Natural killer cell (primary cell): ENCODE measurements around the gene GSG1L. TPM values are rescaled to one million over a fixed set of nuclear protein-coding genes. Genes with fewer than 3 reads are reported as not detected.

Experiments
- ATAC-seq, 3 donors: fragments of 150-1000 bp in 2 of 3; fragments of 200-7000 bp in 1 of 3; cut with Tn5 transposase; 1 replicate in 1 of 3; 2 replicates in 2 of 3; pipeline ENCODE4 v1.10.0; 2021; ENCODE audit warnings: mild to moderate bottlenecking in 2 of 3, moderate library complexity in 2 of 3
- DNase-seq, 2 donors: peaks; one replicate each; pipeline versions ENCODE4 v3.0.0 to v3.0.0-alpha.2; 2013 to 2021; ENCODE audit warnings: mixed read lengths in 1 of 2
- H3K27ac ChIP-seq: one replicate; pipeline ENCODE4 v1.5.1; 2013; ENCODE audit warnings: mild to moderate bottlenecking, low read length
- H3K27me3 ChIP-seq: one replicate; pipeline ENCODE4 v1.6.1; 2013; ENCODE audit warnings: low read length; ENCODE audit not compliant: control insufficient read depth, insufficient read depth
- H3K36me3 ChIP-seq: one replicate; pipeline ENCODE4 v1.6.1; 2013; ENCODE audit warnings: low read length; ENCODE audit not compliant: control insufficient read depth, insufficient read depth
- H3K4me1 ChIP-seq: one replicate; pipeline ENCODE4 v1.6.1; 2013; ENCODE audit warnings: low read length; ENCODE audit not compliant: control insufficient read depth, insufficient read depth
- H3K4me3 ChIP-seq: one replicate; pipeline ENCODE4 v1.5.1; 2013; ENCODE audit warnings: low read length
- H3K9me3 ChIP-seq: one replicate; pipeline ENCODE4 v1.6.1; 2013; ENCODE audit warnings: low read length; ENCODE audit not compliant: control insufficient read depth, insufficient read depth
- H3K27ac Mint-ChIP-seq, 2 donors: one replicate each; pipeline ENCODE4 v1.8.0; 2022; ENCODE audit warnings: mild to moderate bottlenecking in 2 of 2, mixed read lengths in 2 of 2, moderate library complexity in 1 of 2
- H3K27me3 Mint-ChIP-seq, 2 donors: one replicate each; pipeline ENCODE4 v1.8.0; 2022; ENCODE audit warnings: low read depth in 2 of 2, mixed read lengths in 2 of 2
- H3K36me3 Mint-ChIP-seq: one replicate; pipeline ENCODE4 v1.8.0; 2022; ENCODE audit warnings: mixed read lengths
- H3K4me1 Mint-ChIP-seq, 2 donors: one replicate each; pipeline ENCODE4 v1.8.0; 2022; ENCODE audit warnings: mixed read lengths in 2 of 2
- H3K4me3 Mint-ChIP-seq: one replicate; pipeline ENCODE4 v1.8.0; 2022; ENCODE audit warnings: mild to moderate bottlenecking, moderate library complexity, mixed read lengths
- H3K9me3 Mint-ChIP-seq, 2 donors: one replicate each; pipeline ENCODE4 v1.8.0; 2022; ENCODE audit warnings: mixed read lengths in 2 of 2
- WGBS: methylation state at CpG from one replicate; pipeline ENCODE4 v1.1.7; 2013; ENCODE audit warnings: missing lambda C conversion rate; ENCODE audit not compliant: insufficient coverage; 5-methylcytosine and 5-hydroxymethylcytosine counted together
- intact Hi-C: fragments of 100-400 bp; cut with micrococcal nuclease; formaldehyde crosslinking; loops from one replicate; pipeline ENCODE4 v1.14.2; 2022
- total RNA-seq, 4 donors: library from RNA; stranded (reverse); fragments of 120-200 nt in 1 of 4; gene quantifications; one replicate each; pipeline versions ENCODE4 v1.2.3 to v1.2.4, GENCODE V29; 2013 to 2022
- TF ChIP-seq, protein P1 (sequence below): fragments of 200-600 bp; IDR thresholded peaks from one replicate; pipeline ENCODE4 v1.8.0; 2022; ENCODE audit warnings: antibody characterized with exemption

GSG1L gene
- total RNA-seq, 3 donors from 2014 or later (not counting 1 experiment from before 2014, with no cell fraction given), result 0.25 TPM; not detected in 2

DNA sequence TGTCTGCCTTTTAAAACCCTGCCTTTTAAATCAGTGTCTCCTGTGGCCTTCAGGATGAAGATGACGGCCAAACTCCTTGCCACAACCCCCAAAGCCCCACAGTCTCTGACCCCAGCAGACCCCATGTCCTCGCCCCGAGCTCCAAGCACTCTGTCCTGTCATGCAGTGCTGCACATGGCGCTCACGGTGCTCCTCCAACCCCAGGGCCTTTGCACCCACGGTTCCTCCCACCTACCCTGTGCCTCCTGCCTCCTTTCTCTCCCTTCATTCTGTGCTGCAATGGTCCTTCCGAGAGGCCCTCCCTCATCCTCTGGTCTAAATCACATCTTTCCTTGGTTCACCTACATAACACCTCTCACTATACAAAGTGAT is 278.2 kb downstream of the GSG1L start:
- 75% methylated on average over 7 of the region's 7 CpGs for WGBS
- Mint-ChIP-seq H3K4me1 (no peaks in the 10 kb centered on the region), H3K4me3 (no peak overlapping the region), H3K9me3 (no peaks in the 10 kb centered on the region), H3K27ac (no peak overlapping the region), H3K27me3 (no peaks in the 10 kb centered on the region), H3K36me3 (no peaks in the 10 kb centered on the region)
- intact Hi-C loops, result no loop called here
- TF ChIP-seq, protein P1, sequence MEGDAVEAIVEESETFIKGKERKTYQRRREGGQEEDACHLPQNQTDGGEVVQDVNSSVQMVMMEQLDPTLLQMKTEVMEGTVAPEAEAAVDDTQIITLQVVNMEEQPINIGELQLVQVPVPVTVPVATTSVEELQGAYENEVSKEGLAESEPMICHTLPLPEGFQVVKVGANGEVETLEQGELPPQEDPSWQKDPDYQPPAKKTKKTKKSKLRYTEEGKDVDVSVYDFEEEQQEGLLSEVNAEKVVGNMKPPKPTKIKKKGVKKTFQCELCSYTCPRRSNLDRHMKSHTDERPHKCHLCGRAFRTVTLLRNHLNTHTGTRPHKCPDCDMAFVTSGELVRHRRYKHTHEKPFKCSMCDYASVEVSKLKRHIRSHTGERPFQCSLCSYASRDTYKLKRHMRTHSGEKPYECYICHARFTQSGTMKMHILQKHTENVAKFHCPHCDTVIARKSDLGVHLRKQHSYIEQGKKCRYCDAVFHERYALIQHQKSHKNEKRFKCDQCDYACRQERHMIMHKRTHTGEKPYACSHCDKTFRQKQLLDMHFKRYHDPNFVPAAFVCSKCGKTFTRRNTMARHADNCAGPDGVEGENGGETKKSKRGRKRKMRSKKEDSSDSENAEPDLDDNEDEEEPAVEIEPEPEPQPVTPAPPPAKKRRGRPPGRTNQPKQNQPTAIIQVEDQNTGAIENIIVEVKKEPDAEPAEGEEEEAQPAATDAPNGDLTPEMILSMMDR, result no peak
- DNase-seq (no peak), ATAC-seq (no peak)
- Histone ChIP-seq H3K27me3 (no peaks in the 10 kb centered on the region), H3K4me3 (no peak overlapping the region), H3K27ac (no peak overlapping the region), H3K9me3 (no peaks in the 10 kb centered on the region), H3K4me1 (no peaks in the 10 kb centered on the region), H3K36me3 (no peaks in the 10 kb centered on the region)

DNA sequence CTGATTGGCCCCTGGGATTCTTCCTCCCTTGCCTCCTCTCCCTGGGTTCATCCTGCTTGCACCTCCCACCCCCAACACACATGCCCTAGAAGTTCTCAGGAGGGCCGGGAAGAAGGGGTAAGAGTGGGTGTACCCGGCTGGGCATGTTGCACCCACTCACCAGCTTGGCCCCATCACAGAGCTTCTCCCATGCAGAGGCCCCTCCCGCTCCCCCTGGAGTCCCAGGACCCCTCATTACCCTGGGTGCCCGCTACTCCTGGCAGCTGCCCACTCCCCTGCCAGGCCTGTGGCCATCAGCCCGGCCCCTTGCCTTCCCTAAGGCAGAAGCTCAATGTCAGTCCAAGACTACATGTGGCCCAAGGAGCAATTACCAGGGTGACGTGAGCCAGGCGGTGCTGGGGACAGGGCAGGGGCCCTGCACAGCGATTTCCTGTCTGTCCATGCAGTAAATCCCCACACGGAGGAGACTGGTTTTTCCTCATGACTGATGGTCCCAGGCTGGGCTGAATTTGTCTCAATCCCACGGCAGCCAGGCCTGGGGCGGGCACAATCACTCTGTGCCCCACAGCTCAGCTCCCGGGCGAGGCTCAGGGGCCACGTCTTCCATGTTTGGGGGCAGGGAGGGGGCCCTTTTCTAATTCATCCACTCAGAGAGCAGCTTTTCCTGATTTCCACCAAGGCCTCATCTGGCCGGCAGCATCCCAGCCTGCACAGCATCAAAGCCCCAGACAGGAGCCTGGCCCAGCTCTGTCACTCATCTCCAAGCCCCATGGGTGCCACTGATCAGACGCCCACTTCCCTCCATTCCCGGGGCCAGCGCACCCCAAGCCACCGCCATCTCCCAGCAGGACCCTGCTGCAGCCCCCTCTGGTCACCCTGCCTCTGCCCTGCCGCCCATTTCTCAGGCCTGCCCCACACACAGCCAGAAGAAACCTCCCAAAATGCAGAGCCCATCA is 278.9 kb downstream of the GSG1L start:
- Histone ChIP-seq H3K27me3 (no peaks in the 10 kb centered on the region), H3K9me3 (no peaks in the 10 kb centered on the region), H3K4me1 (no peaks in the 10 kb centered on the region), H3K36me3 (no peaks in the 10 kb centered on the region), H3K27ac (no peak overlapping the region), H3K4me3 (no peak overlapping the region)
- WGBS, result 81% methylated on average over 19 of the region's 20 CpGs
- no peak overlapping the region for H3K27ac Mint-ChIP-seq
- DNase-seq, result no peak
- no peaks in the 10 kb centered on the region for H3K36me3 Mint-ChIP-seq
- no peak for ATAC-seq
- no peak overlapping the region for H3K4me3 Mint-ChIP-seq
- H3K27me3 Mint-ChIP-seq, result no peaks in the 10 kb centered on the region
- TF ChIP-seq, protein P1, result no peak
- intact Hi-C loops, result no loop called here
- H3K4me1 Mint-ChIP-seq, result no peaks in the 10 kb centered on the region
- H3K9me3 Mint-ChIP-seq, result no peaks in the 10 kb centered on the region

DNA sequence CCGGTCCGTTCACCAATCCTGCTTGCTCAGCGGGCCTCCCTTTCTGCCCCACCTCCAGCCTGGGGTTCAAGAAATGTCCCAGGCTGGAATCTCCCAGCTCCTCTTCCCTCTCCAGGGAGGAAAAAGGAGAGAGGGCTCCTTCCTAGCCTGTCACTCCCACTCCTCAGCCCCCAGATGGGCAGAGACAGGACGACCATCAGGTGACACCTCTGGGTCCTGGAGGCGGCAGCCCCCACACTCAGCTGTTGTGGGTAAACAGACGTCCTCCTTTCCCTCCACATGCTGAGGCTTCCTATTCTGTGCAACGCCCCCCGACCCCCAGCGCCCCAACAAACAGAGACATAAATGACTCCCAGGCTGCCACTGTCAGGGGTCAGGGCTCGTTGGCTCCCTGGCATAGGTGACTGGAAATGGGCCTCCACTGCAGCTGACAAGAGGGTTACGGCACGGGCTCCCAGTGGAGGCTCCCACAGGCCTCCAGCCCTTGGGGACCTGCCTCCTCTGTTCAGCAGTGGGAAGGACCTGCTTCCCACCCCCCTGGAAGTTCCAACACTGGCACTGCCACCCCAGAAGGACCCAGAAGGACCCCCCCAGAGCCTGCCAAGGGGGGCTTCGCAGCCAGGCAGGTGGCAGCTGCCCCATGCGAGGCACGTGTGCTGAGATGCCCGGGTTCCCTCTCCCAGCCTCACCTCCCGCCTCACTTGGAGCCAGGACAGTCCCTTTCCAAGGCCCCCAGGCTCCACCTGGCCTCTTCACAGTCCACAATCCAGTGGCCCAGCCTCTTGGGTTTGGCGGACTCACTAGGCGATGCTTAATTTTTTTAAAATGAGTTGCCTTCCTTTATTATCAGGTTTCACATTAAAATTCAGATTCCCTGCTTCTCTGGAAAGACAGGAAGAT is 281.3 kb downstream of the GSG1L start:
- H3K27me3 ChIP-seq, result no peaks in the 10 kb centered on the region
- no peaks in the 10 kb centered on the region for H3K36me3 ChIP-seq
- intact Hi-C loops, result no loop called here
- H3K4me1 Mint-ChIP-seq, result no peaks in the 10 kb centered on the region
- H3K27ac Mint-ChIP-seq, result no peak overlapping the region
- H3K4me3 ChIP-seq, result no peak overlapping the region
- no peaks in the 10 kb centered on the region for H3K9me3 Mint-ChIP-seq
- no peaks in the 10 kb centered on the region for H3K27me3 Mint-ChIP-seq
- no peaks in the 10 kb centered on the region for H3K4me1 ChIP-seq
- no peaks in the 10 kb centered on the region for H3K9me3 ChIP-seq
- TF ChIP-seq, protein P1, result no peak
- ATAC-seq, result no peak
- no peak overlapping the region for H3K27ac ChIP-seq
- no peak for DNase-seq
- no peaks in the 10 kb centered on the region for H3K36me3 Mint-ChIP-seq
- 75% methylated on average over 19 of the region's 19 CpGs for WGBS
- no peak overlapping the region for H3K4me3 Mint-ChIP-seq
